Activated naive CD4-positive, alpha-beta T cell treated with anti-CD3 and anti-CD28 coated beads, Interleukin-2, amount 50 U/mL, for 72 hours (primary cell): ENCODE results near the gene SLCO2A1. TPM values are rescaled to one million over a fixed set of nuclear protein-coding genes. Genes with fewer than 3 reads are reported as not detected.

Experiments used
- ATAC-seq, 2 donors: fragments of 150-1000 bp; cut with Tn5 transposase; 2 replicates each; pipeline ENCODE4 v1.10.0; 2021; ENCODE audit warnings: mild to moderate bottlenecking in 2 of 2, moderate library complexity in 2 of 2
- DNase-seq, 2 donors: peaks; one replicate each; pipeline ENCODE4 v3.0.0; 2021 to 2022; ENCODE audit warnings: low spot score in 2 of 2
- H3K27ac Mint-ChIP-seq, 2 donors: one replicate each; pipeline ENCODE4 v1.8.0; 2022; ENCODE audit warnings: mild to moderate bottlenecking in 2 of 2, mixed read lengths in 2 of 2
- H3K36me3 Mint-ChIP-seq, 2 donors: one replicate each; pipeline ENCODE4 v1.8.0; 2022; ENCODE audit warnings: mixed read lengths in 2 of 2
- H3K9me3 Mint-ChIP-seq, 2 donors: one replicate each; pipeline ENCODE4 v1.8.0; 2022; ENCODE audit warnings: mixed read lengths in 2 of 2
- total RNA-seq, 2 donors: library from RNA; stranded (reverse); gene quantifications; one replicate each; pipeline ENCODE4 v1.2.3, GENCODE V29; 2022

SLCO2A1 gene
- total RNA-seq, 2 donors from 2014 or later: not detected

DNA sequence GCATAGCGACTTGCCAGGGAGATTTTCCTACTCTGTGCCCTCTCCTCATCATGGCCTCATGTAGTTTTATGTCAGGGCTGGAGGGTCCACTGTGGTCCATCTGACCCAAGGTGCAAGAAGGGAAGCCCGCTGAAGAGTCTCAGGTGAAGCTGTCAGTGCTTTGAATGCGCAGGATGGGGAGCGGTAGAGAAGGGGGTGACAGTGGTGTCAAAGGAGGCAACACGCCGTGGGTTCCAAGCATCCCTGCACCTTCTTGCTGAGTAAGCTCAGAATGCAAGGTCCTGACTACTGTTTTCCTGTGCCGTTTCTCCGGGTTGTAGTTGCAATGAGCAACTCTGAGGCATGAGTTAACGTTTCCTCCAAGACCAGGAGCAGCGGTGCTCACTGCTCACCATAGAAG lies 89.2 kb downstream of the SLCO2A1 start:
- DNase-seq (no peak), ATAC-seq (no peak)
- Mint-ChIP-seq H3K36me3 (no peaks in the 10 kb centered on the region), H3K27ac (no peak overlapping the region), H3K9me3 (no peaks in the 10 kb centered on the region)

DNA sequence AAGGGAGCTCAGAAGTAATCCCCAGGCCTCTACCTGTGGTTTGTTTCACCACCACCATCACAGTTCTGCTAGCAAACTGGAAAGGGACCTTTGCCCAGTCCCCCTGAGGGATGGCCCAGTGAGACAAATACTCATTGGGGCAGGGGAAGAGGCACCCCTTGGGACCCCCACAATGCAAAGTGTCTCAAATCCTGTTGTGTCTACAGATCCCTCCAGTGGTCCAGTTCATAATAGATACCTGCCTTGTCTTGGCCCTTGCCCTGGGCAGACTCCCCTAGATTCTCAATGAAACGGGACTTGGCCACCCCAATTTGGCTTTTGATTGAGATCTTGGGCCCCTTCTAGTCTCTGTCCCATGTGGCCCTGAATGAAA lies 90.3 kb downstream of the SLCO2A1 start:
- Mint-ChIP-seq H3K27ac (no peak overlapping the region), H3K9me3 (no peaks in the 10 kb centered on the region), H3K36me3 (no peaks in the 10 kb centered on the region)
- DNase-seq (no peak), ATAC-seq (no peak)

DNA sequence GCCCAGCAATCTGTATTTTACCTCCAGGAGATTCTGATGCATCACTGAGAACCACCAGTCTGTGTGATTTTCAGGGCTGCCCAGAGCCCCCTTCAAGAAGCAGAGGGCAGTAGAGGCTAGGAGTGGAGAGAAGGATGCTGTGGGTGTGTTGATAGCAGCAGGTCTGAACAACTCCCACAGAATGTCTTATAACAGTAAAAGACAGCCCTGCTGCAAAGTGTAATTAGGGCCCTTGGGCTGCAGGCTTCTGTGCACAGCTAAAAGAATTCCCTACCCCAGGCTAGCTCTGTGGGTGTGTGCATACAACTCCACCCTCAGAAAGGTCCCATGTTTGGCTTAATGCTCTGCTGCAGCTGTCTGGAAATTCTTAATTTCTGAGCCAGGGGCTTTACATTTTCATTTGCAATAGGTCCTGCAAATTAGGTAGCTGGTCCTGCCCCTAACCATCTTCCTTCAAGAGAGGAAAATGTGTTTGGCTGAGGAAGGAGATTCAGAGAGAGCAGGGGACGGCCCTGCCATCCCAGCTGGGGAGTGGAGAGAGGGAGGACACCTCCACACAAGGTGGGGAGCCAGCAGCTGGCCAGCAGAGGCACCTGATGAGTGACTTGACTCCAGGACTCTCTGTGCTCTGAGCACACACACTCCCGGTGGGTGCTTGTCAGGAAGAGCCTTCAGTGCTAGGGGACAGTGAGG lies 90.8 kb downstream of the SLCO2A1 start:
- ATAC-seq: no peak
- no peaks in the 10 kb centered on the region for H3K9me3 Mint-ChIP-seq
- H3K36me3 Mint-ChIP-seq: no peaks in the 10 kb centered on the region
- no peak overlapping the region for H3K27ac Mint-ChIP-seq
- no peak for DNase-seq

DNA sequence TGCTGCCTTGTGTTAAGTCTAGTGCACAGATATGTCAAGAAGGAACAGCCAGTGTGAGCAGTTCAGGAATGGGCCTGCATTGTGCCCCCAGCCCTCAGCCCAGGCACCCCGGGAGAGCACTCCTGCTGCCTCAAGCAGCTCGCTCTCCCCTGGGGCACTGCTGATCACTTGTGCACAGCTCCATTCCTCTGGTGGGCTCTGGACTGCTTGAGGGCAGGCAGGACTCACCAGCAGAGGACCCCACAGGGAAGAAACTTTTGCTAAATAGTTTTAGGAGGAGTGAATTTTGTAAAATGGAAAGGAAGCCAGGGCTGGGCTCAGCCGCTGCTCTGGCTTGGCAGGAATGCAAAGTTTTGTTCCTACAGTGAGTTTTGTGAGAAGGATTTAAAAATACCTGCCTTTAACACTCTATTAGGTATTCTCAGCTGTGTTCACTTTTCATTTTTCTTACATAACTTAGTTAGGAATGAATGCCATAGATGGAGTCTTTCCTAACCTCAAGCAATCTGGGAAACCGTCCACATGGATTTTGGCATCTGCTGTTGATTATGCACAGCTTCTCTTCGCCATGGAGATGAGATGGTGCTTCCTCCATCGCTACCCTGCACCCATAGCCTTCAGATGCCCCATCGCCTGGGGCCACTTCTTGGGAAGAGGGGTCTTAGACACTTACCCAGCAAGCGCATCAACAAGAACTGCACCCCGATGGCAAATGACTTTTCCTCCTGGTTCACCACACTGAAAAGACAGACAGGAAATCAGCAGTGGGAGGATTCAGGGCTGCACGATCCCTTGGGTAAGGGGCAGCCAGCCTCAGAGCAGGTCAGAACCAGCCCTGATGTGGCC lies 91.7 kb downstream of the SLCO2A1 start:
- no peak for DNase-seq
- H3K36me3 Mint-ChIP-seq: no peaks in the 10 kb centered on the region
- peak overlapping the region in 1 of 2 donors; percentile 29 for H3K27ac Mint-ChIP-seq
- ATAC-seq: no peak
- H3K9me3 Mint-ChIP-seq: no peaks in the 10 kb centered on the region

DNA sequence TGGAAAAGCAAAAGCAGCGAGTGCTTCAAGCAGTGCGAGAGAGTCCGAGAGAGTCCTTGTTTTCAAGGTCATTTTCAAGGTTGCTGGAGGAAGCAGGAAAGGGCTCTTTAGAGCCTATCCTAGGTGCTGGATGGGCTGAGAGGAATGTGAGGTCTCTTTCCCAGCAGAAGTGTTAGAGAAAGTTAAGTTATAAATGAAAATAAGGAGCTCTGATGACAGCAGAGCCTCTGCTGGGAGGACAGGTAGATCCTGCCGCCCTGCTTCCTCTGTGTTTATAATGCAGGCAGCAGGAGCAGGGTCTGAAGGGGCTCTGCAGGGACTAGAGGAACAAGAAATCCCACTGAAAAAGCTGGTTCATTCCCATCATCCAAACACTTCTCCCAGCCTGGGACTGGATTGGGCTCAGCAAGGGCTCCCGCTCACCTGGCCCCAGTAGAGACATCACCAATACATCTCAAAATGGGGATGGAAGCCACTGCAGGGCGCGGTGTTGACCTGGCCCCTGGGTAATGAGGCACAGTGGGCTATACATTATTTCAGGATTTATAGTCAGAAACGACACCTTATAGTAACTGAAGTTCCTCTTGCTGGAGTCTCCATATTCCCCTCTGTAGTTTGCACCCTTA lies 92.6 kb downstream of the SLCO2A1 start:
- Mint-ChIP-seq H3K36me3 (no peaks in the 10 kb centered on the region), H3K9me3 (no peaks in the 10 kb centered on the region), H3K27ac (no peak overlapping the region)
- no peak for DNase-seq
- ATAC-seq: no peak

DNA sequence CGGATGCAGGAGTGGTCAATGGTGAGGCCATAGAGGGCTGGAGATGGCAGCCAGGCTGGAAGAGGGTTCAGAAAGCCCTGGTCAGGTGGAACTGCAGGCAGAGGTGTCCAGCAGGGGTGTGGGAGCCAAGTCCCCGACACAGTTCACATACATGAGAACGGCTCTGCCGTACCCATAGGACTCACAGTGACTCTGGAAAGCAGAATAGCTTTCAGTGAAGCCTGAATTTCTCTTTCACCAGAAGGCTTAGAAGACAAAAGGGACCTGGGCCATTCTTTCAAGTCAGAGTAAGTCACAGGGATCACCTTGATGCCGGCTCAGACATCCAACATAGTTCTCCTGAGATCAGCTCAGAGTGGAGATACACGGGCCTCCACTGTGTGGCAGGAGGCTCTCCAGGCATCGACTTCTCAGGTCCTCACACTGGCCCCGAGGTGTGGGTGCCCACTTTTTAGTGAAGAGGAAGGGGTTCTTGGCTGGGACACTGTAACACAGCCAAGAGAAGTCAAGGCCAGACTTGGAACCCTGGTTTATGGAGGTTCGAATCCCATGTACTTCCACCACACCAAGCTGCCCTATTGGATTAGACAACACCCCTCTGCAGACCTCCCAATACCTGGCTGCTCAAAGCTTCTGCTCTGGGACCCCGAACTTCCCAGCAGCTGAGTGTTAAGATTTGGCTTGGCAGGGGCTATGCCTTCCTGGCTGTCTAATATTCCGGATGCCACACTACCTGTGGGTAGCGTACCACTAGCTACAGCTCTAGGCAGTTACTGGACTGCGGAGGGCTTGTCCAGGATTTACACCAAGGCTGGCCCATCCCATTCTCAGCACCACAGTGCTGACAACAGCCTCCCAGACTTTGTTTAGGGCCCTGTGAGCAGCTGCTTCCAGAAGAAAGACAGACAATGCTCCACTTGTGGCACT lies 93.6 kb downstream of the SLCO2A1 start:
- Mint-ChIP-seq H3K36me3 (no peaks in the 10 kb centered on the region), H3K9me3 (no peaks in the 10 kb centered on the region), H3K27ac (peak overlapping the region in 1 of 2 donors; percentile 22)
- DNase-seq (no peak), ATAC-seq (no peak)

DNA sequence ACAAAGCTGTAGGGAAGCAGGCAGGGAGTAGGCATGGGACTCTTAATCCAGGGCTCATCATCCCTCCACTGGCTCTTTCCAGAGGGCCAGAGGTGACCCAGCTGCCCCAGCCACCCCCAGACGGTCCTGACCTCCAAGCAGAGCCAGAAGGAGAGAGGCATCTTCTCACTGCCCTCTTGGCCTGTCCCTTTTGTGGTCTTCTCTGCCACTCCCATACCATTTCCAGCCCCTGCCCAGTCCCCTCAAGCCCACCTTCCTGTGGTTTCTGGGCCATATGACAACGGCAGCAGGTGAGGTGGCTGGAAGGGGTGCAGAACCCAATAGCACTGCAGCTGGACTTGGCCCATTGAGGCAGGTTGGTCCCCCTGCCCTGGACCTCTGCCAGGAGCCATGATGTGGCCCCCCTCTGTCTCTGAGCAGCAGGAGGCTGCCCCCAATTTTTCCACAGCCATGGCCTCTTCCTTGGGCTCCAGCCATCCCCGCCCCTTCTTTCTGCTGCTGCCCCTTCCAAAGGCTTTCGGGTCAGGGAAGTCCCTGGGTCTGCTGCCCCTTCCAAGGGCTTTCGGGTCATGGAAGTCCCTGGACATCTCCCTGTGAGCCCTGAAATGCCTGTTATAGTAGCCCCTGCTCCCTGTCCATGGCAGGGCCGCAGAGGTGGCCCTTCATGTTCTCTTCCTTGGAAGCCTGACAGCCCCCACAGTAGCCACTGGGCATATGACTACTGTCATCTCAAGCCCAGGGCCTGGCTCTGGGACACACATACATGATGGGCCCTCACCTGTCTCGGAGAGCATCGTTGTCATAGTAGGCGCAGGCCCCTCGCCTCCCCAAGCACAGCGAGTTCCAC lies 94.5 kb downstream of the SLCO2A1 start:
- Mint-ChIP-seq H3K9me3 (no peaks in the 10 kb centered on the region), H3K27ac (no peak overlapping the region)
- ATAC-seq: no peak

DNA sequence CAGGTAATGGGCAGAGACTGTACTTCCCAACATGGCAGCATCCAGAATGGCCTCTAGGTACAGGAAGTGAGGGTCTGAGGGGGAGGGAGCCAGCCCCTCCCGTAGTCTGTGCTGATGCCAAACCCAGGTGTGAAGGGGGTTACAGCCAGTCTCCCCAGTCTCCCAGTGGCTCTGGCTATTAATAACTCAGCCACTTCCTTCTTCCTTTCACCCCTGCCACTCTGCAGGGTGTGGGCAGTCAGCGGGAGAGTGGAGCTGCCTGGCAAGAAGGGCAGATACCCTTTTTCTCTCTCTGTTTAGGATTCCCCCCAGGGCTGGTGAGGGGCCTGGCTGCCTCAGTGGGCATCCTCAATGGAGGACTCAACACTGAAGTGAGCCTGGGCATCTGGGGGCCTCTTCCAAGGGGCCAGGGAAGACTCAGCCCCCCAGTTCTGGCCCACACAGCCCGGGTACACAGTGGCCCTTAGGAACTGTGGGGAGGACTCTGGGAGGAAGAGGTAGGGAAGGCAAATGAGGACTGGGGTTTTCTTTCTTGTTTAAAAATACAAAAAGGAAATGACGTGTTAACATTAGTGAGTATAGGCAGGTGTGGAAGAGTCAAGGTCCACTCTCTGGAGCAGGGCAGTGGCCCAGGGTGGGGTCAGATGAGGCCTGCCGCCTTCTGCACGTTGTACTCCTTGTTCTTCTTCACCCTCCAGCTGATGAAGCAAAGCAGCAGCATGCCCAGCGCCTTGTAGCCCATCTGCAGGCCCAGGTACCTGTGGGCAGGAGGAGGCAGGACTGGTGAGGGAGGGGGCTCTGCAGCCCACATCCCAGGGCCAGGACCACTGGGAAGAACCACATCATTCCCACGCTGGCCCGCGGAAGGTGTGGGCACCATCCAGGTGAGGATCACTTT lies 95.4 kb downstream of the SLCO2A1 start:
- no peaks in the 10 kb centered on the region for H3K36me3 Mint-ChIP-seq
- no peak for DNase-seq
- H3K9me3 Mint-ChIP-seq: no peaks in the 10 kb centered on the region
- ATAC-seq: no peak
- H3K27ac Mint-ChIP-seq: peak overlapping the region in 1 of 2 donors; percentile 55

More for the DNA sequence above, 94.5 kb downstream of the SLCO2A1 start:
- no peak for DNase-seq
- H3K36me3 Mint-ChIP-seq: no peaks in the 10 kb centered on the region

DNA sequence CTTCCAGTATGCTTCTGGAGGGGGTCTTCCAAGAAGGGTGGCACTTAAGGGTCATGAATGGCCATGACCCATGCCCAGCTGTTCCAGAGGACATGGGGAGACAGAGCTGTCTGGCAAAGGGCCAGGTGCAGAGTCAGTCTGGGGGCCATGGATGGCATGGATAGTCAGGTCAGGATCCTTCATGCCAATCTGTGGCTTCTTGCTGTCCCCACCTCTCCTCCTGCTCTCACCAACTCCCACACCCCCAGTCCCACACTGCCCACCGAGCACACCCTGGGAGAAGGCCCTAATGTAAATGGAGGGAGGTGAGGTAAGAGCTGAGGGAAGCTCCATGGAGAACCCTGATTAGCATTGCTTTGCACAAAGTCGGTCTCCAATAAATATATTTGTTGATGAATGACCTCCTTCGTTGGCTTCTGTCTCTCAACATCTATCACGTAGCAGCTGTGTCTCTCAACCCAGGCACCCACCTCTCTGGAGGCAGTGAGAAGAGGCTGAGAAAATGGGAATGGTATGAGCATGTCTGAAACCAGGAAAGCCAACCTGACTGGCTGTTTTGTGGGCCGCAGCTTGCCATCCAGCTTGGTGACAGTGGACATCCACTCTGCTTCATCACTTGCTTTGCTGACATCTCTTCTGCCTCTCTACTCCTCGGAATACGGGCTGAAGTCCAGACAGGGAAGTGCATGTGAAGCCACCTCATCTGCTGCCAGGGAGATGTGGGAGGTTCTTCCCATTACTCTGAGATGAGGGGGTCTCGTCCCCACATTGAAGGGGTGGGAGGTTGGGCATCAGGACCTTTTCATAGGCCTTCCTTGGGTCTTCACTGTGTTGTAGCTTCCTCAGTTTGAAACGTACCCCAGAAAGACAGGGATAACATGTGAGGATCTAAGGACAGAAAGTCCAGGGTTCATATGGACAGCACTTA lies 96.4 kb downstream of the SLCO2A1 start:
- H3K9me3 Mint-ChIP-seq: no peaks in the 10 kb centered on the region
- DNase-seq: no peak
- no peak overlapping the region for H3K27ac Mint-ChIP-seq
- no peak for ATAC-seq
- no peaks in the 10 kb centered on the region for H3K36me3 Mint-ChIP-seq

DNA sequence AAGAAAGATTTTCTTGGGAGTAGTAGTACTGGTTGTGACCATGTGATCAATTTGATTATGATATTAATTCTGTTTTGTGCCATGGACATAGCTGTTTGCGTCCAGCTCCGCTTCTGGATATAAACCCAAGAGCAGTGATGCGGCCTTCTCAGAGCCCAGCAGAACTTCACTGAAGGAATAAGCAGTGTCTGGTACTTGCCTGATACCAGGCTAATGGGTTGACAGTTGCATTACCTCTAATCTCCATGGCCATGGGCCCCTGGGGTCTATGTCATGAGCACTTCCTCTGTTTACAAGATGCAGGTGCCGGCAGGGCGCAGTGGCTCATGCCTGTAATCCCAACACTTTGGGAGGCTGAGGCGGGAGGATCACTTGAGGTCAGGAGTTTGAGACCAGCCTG lies 97.7 kb downstream of the SLCO2A1 start:
- DNase-seq (no peak), ATAC-seq (no peak)
- Mint-ChIP-seq H3K27ac (no peak overlapping the region), H3K36me3 (no peaks in the 10 kb centered on the region), H3K9me3 (no peaks in the 10 kb centered on the region)

DNA sequence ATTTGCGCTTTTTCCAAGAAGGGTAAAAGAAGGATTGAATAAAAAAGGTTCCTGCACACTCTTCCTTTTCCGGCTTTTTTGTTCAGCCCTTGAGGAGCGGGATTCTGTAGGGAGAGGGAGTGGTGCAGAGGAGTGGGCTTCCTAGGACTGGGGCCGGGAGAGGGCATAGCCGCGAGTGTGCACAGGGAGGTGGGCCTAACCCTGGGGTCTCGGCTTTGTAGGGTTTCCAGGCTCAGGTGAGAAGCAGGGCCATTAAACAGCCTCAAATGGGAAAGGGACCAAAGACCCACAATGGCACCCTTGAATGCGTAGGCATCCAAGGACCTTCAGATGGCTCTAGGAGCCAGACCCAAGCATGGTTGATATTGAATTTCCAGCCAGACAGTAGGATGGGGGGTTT lies 98.6 kb downstream of the SLCO2A1 start:
- DNase-seq (no peak), ATAC-seq (no peak)
- Mint-ChIP-seq H3K27ac (no peak overlapping the region), H3K9me3 (no peaks in the 10 kb centered on the region), H3K36me3 (no peaks in the 10 kb centered on the region)

DNA sequence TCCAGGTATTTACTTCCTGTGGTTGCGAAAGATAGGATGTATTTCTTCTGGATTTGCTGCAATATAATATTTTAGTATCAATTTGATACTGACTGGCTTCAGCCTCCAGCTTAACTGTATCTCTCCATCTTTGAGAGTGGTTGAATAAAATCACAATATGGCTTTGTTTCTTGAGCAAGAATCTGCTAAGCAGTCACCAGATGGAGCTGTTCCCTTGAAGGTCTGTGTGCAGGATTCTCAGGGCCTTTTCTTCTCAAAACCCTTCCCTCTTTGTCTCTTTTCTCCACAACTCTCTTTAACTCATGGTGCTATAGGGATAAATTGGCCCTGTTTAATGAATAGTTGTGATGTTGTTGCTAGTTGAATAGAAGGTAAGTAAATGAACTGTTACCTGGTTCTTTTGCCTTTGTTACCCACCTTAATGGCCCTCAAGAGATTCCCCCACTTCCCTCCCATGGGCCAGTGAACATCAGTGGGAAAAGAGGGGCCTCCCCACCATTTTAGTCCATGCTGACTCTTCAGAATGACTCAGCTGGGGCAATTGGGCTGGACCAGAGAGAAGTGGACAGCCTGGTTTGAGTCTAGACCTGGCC lies 99.3 kb downstream of the SLCO2A1 start:
- no peak overlapping the region for H3K27ac Mint-ChIP-seq
- ATAC-seq (no peak), DNase-seq (no peak)
- H3K36me3 Mint-ChIP-seq: no peaks in the 10 kb centered on the region
- no peaks in the 10 kb centered on the region for H3K9me3 Mint-ChIP-seq

DNA sequence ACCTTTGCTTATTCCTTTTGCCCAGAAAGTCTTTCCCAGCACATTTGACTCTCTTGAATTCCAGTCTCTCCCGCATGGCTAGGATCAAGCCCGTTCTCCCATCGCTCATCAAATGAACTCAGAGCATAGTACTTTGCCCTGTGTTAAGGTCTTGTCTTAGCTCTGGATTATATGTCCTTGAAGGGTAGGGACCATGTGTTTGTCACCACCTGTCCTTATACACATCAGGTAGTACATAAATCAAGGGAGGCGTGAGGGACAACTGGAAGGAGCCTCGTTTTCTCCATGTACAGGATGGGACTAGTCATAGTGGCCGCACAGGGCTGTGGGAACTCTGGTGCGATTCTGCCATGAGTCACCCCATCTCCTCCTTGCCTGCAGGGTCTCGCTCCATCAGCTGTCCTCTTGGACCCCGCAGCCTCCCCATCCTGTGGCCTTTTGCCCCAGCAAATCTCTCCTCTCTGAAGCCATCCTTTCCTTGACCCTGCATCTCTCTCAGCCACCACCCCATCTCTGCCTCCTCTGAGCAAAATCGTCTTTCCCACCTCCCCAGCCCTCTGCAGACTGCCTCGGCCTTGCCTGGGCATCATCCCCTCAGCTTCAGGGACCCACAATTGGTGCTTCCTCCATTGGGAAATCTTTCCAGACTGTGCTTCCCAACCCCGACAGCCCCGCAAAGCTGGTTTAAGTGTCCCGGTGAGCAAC lies 100.7 kb downstream of the SLCO2A1 start:
- ATAC-seq (no peak), DNase-seq (no peak)
- Mint-ChIP-seq H3K36me3 (no peaks in the 10 kb centered on the region), H3K9me3 (no peaks in the 10 kb centered on the region), H3K27ac (no peak overlapping the region)
